ENCODE data around the gene OPALIN.

Gene OPALIN

GRCh38 chr10:96334616-96335526 lies 23.9 kb downstream of the OPALIN start:
- TF ChIP-seq POLR2A (IDR thresholded peaks at IDR 0.05; ENCODE audit: low read depth, low read length) (no peak), TAF1 (IDR thresholded peaks at IDR 0.05; ENCODE audit: borderline replicate concordance, low read depth, low read length) (no peak), POLR2AphosphoS5 (IDR thresholded peaks at IDR 0.05; ENCODE audit: low read depth, low read length) (no peak)
- peak; percentile 67 for FAIRE-seq
- DNase-seq (ENCODE audit: insufficient read length) = no peak

GRCh38 chr10:96333101-96333500 lies 25.7 kb downstream of the OPALIN start:
- DNase-seq (ENCODE audit: insufficient read length) (no peak), FAIRE-seq (no peak)
- TF ChIP-seq POLR2AphosphoS5 (IDR thresholded peaks at IDR 0.05; ENCODE audit: low read depth, low read length) (no peak), POLR2A (IDR thresholded peaks at IDR 0.05; ENCODE audit: low read depth, low read length) (no peak), TAF1 (IDR thresholded peaks at IDR 0.05; ENCODE audit: borderline replicate concordance, low read depth, low read length) (no peak)

GRCh38 chr10:96327462-96327861 lies 31.3 kb downstream of the OPALIN start:
- DNase-seq (ENCODE audit: insufficient read length) = no peak
- no peak for FAIRE-seq
- TF ChIP-seq TAF1 (IDR thresholded peaks at IDR 0.05; ENCODE audit: borderline replicate concordance, low read depth, low read length) (no peak), POLR2A (IDR thresholded peaks at IDR 0.05; ENCODE audit: low read depth, low read length) (no peak), POLR2AphosphoS5 (IDR thresholded peaks at IDR 0.05; ENCODE audit: low read depth, low read length) (no peak)

GRCh38 chr10:96325719-96326373 lies 33.0 kb downstream of the OPALIN start:
- DNase-seq (ENCODE audit: insufficient read length) (no peak), FAIRE-seq (peak; percentile 95)
- TF ChIP-seq POLR2AphosphoS5 (IDR thresholded peaks at IDR 0.05; ENCODE audit: low read depth, low read length) = no peak
- no peak for TF ChIP-seq POLR2A (IDR thresholded peaks at IDR 0.05; ENCODE audit: low read depth, low read length)
- TF ChIP-seq TAF1 (IDR thresholded peaks at IDR 0.05; ENCODE audit: borderline replicate concordance, low read depth, low read length) = no peak

- no peak for DNase-seq (ENCODE audit: insufficient read length)
- TF ChIP-seq POLR2AphosphoS5 (IDR thresholded peaks at IDR 0.05; ENCODE audit: low read depth, low read length) = no peak
- TF ChIP-seq TAF1 (IDR thresholded peaks at IDR 0.05; ENCODE audit: borderline replicate concordance, low read depth, low read length) = no peak
- TF ChIP-seq POLR2A (IDR thresholded peaks at IDR 0.05; ENCODE audit: low read depth, low read length) = no peak
- peak; percentile 76 for FAIRE-seq
These were observed 34.4 kb downstream of the OPALIN start for GRCh38 chr10:96324447-96324846.

- FAIRE-seq (no peak), DNase-seq (ENCODE audit: insufficient read length) (no peak)
- TF ChIP-seq POLR2AphosphoS5 (IDR thresholded peaks at IDR 0.05; ENCODE audit: low read depth, low read length) = no peak
- TF ChIP-seq POLR2A (IDR thresholded peaks at IDR 0.05; ENCODE audit: low read depth, low read length) = no peak
- TF ChIP-seq TAF1 (IDR thresholded peaks at IDR 0.05; ENCODE audit: borderline replicate concordance, low read depth, low read length) = no peak
These were observed 36.5 kb downstream of the OPALIN start for GRCh38 chr10:96322275-96322674.

GRCh38 chr10:96321822-96322221 lies 37.0 kb downstream of the OPALIN start:
- no peak for DNase-seq (ENCODE audit: insufficient read length)
- no peak for FAIRE-seq
- TF ChIP-seq POLR2AphosphoS5 (IDR thresholded peaks at IDR 0.05; ENCODE audit: low read depth, low read length) = no peak
- no peak for TF ChIP-seq POLR2A (IDR thresholded peaks at IDR 0.05; ENCODE audit: low read depth, low read length)
- no peak for TF ChIP-seq TAF1 (IDR thresholded peaks at IDR 0.05; ENCODE audit: borderline replicate concordance, low read depth, low read length)

DNA sequence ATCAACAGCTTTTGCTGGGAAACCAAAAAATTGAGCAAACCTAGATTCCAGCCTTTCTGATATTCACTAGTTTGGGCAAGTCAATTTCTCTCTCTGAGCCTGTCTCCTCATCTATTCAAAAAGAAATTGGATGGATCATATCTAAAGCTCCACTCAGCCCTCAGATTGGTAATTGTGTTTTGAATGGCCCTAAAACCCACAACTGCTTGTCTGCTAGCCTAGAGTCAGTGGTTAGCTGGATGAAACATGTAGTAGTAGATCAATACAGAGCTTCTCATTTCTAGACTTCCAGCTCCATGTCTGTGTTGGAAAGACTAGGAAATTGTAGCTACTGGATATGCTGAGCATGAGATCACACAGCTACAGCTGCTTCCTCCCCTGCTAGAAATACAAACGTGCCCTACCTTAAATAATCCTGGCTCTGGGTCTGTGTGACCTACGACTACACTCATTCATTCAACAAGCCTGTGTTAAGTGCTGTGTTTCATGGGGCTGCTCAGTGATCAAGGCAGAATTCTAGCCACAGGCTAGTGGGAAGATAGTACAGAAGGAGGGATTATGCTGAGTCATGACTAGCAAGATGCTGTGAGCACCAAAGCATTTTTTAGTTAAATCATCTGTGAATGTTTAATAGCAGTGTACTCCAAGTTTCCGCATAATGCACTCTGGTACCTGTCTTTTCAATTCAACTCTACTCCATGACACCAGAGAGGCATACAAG lies 38.9 kb downstream of the OPALIN start:
- no peak for TF ChIP-seq POLR2AphosphoS5 (IDR thresholded peaks at IDR 0.05; ENCODE audit: low read depth, low read length)
- TF ChIP-seq TAF1 (IDR thresholded peaks at IDR 0.05; ENCODE audit: borderline replicate concordance, low read depth, low read length) = no peak
- no peak for TF ChIP-seq POLR2A (IDR thresholded peaks at IDR 0.05; ENCODE audit: low read depth, low read length)
- FAIRE-seq = peak; percentile 40
- DNase-seq (ENCODE audit: insufficient read length) = no peak

DNA sequence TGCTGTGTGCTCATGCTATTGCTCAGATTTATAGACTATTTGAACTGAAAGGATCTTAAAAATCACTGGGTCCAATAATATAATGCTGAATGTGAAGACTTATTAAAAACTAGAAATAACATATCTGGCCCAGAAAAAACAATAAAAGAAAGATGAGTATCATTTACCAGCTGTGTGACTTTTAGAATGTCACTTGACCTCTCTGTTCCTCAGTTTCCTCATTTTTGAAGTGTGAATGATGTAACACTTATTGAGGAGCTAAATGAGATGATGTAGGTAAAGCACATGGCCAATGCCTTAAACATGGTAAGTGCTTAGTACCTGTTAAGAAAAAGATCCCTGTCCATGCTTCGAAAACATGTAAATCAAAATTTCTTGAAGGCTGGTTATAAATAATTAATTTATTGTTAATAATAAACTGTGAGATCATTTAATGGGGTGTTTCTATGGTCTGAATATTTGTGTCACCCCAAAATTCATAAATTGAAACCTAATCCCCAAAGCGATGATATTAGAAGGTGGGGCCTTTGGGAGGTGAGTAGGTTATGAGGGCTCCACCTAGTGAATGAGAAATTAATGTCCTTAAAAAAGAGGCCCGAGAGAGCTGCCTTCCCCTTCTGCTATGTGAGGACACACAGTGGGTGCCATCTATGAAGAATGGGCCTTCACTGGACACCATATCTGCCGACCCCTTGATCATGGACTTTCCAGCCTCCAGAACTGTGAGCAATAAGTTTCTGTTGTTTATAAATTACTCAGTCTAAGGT lies 41.6 kb downstream of the OPALIN start:
- no peak for TF ChIP-seq TAF1 (IDR thresholded peaks at IDR 0.05; ENCODE audit: borderline replicate concordance, low read depth, low read length)
- FAIRE-seq (no peak), DNase-seq (ENCODE audit: insufficient read length) (no peak)

- TF ChIP-seq POLR2AphosphoS5 (IDR thresholded peaks at IDR 0.05; ENCODE audit: low read depth, low read length) = no peak
- TF ChIP-seq POLR2A (IDR thresholded peaks at IDR 0.05; ENCODE audit: low read depth, low read length) = no peak
- TF ChIP-seq TAF1 (IDR thresholded peaks at IDR 0.05; ENCODE audit: borderline replicate concordance, low read depth, low read length) = no peak
- DNase-seq (ENCODE audit: insufficient read length) = no peak
- no peak for FAIRE-seq
These were observed 45.5 kb downstream of the OPALIN start for GRCh38 chr10:96313344-96313743.

Measured in GM12892 (cell line).